Measurements from ENCODE around the gene NCMAP. TPM values are rescaled to one million over a fixed set of nuclear protein-coding genes. Genes with fewer than 3 reads are reported as not detected.
"Not testable (repeated sequence)": the region's sequence is repeated elsewhere in the genome, so short reads cannot be mapped to it uniquely, and the experiment has no call there.

Gene NCMAP
- polyA plus RNA-seq, 1 donor (not counting 4 experiments of a cell fraction or from before 2014, with no cell fraction given): 0.05 TPM

- DNase-seq (ENCODE audit: low read depth, low spot score) (no peak), FAIRE-seq (no peak)
- no peak overlapping the region for H3K4me2 ChIP-seq (ENCODE audit: control insufficient read depth, extremely low read depth, insufficient read depth, low read depth, low read length)
- H4K20me1 ChIP-seq (ENCODE audit: control insufficient read depth, extremely low read depth, insufficient read depth, low read length): no peaks in the 10 kb centered on the region
- dilution Hi-C loops (cut with MboI; ENCODE audit: extremely low pct_ligation_motif_present, low sequenced_read_pairs): no loop called here
- peaks cover 0 to 2% of the 10 kb centered on the region in 2 experiments for H3K36me3 ChIP-seq (ENCODE audit: control insufficient read depth in 2 of 2, extremely low read depth in 1 of 2, insufficient read depth in 2 of 2, low read length in 2 of 2)
- no peak overlapping the region for H3K27ac ChIP-seq (ENCODE audit: control insufficient read depth, insufficient read depth, low read length)
- H3K4me3 ChIP-seq (ENCODE audit: control insufficient read depth in 2 of 3, extremely low read depth in 1 of 3, insufficient read depth in 2 of 3, low read depth in 1 of 3, low read length in 3 of 3): no peak overlapping the region
- H3K4me1 ChIP-seq (ENCODE audit: control insufficient read depth, extremely low read depth, insufficient read depth, low read length): peaks cover 13% of the 10 kb centered on the region
- H2AFZ ChIP-seq (ENCODE audit: control insufficient read depth, low read length): no peak overlapping the region
- no peaks in the 10 kb centered on the region for H3K9me1 ChIP-seq (ENCODE audit: control insufficient read depth, extremely low read depth, insufficient read depth, low read length)
- no peak for TF ChIP-seq EZH2 (IDR thresholded peaks at IDR 0.05; ENCODE audit: low read length)
- TF ChIP-seq CTCF (optimal IDR thresholded peaks at IDR 0.05 in 1 of 3, IDR thresholded peaks at IDR 0.05 in 1 of 3, conservative IDR thresholded peaks at IDR 0.05 in 1 of 3; ENCODE audit: extremely low read depth in 1 of 3, insufficient read depth in 2 of 3, low read length in 3 of 3): no peak
- no peaks in the 10 kb centered on the region for H3K27me3 ChIP-seq (ENCODE audit: control insufficient read depth, extremely low read depth, insufficient read depth, low read length)
- H3K9me3 ChIP-seq (ENCODE audit: control insufficient read depth, low read depth, low read length): no peaks in the 10 kb centered on the region
- no peak overlapping the region for H3K9ac ChIP-seq (ENCODE audit: control insufficient read depth, extremely low read depth, insufficient read depth, low read length)
- peaks cover 4% of the 10 kb centered on the region for H3K79me2 ChIP-seq (ENCODE audit: control insufficient read depth, insufficient read depth, low read length)
These were observed 42.2 kb upstream of the NCMAP start for GRCh38 chr1:24513706-24514105.

GRCh38 chr1:24514946-24515345, 40.9 kb upstream of the NCMAP start:
- Histone ChIP-seq H3K9me3 (ENCODE audit: control insufficient read depth, low read depth, low read length) (no peaks in the 10 kb centered on the region), H3K79me2 (ENCODE audit: control insufficient read depth, insufficient read depth, low read length) (peaks cover 4% of the 10 kb centered on the region), H2AFZ (ENCODE audit: control insufficient read depth, low read length) (no peak overlapping the region), H3K4me1 (ENCODE audit: control insufficient read depth, extremely low read depth, insufficient read depth, low read length) (peaks cover 13% of the 10 kb centered on the region), H3K4me2 (ENCODE audit: control insufficient read depth, extremely low read depth, insufficient read depth, low read depth, low read length) (no peak overlapping the region), H3K9ac (ENCODE audit: control insufficient read depth, extremely low read depth, insufficient read depth, low read length) (no peak overlapping the region), H3K27ac (ENCODE audit: control insufficient read depth, insufficient read depth, low read length) (no peak overlapping the region), H3K4me3 (ENCODE audit: control insufficient read depth in 2 of 3, extremely low read depth in 1 of 3, insufficient read depth in 2 of 3, low read depth in 1 of 3, low read length in 3 of 3) (no peak overlapping the region), H3K9me1 (ENCODE audit: control insufficient read depth, extremely low read depth, insufficient read depth, low read length) (no peaks in the 10 kb centered on the region), H4K20me1 (ENCODE audit: control insufficient read depth, extremely low read depth, insufficient read depth, low read length) (no peaks in the 10 kb centered on the region), H3K27me3 (ENCODE audit: control insufficient read depth, extremely low read depth, insufficient read depth, low read length) (no peaks in the 10 kb centered on the region), H3K36me3 (ENCODE audit: control insufficient read depth in 2 of 2, extremely low read depth in 1 of 2, insufficient read depth in 2 of 2, low read length in 2 of 2) (peaks cover 0 to 2% of the 10 kb centered on the region in 2 experiments)
- dilution Hi-C loops (cut with MboI; ENCODE audit: extremely low pct_ligation_motif_present, low sequenced_read_pairs): no loop called here
- FAIRE-seq: no peak
- no peak for DNase-seq (ENCODE audit: low read depth, low spot score)
- TF ChIP-seq EZH2 (IDR thresholded peaks at IDR 0.05; ENCODE audit: low read length) (no peak), CTCF (optimal IDR thresholded peaks at IDR 0.05 in 1 of 3, IDR thresholded peaks at IDR 0.05 in 1 of 3, conservative IDR thresholded peaks at IDR 0.05 in 1 of 3; ENCODE audit: extremely low read depth in 1 of 3, insufficient read depth in 2 of 3, low read length in 3 of 3) (no peak)

GRCh38 chr1:24515671-24516209, 40.1 kb upstream of the NCMAP start:
- H3K4me2 ChIP-seq (ENCODE audit: control insufficient read depth, extremely low read depth, insufficient read depth, low read depth, low read length); H3K79me2 ChIP-seq (ENCODE audit: control insufficient read depth, insufficient read depth, low read length); H2AFZ ChIP-seq (ENCODE audit: control insufficient read depth, low read length); H3K9me1 ChIP-seq (ENCODE audit: control insufficient read depth, extremely low read depth, insufficient read depth, low read length); H3K36me3 ChIP-seq (ENCODE audit: control insufficient read depth in 2 of 2, extremely low read depth in 1 of 2, insufficient read depth in 2 of 2, low read length in 2 of 2); H3K9ac ChIP-seq (ENCODE audit: control insufficient read depth, extremely low read depth, insufficient read depth, low read length); dilution Hi-C loops (cut with MboI; ENCODE audit: extremely low pct_ligation_motif_present, low sequenced_read_pairs); H3K27me3 ChIP-seq (ENCODE audit: control insufficient read depth, extremely low read depth, insufficient read depth, low read length); H4K20me1 ChIP-seq (ENCODE audit: control insufficient read depth, extremely low read depth, insufficient read depth, low read length); H3K4me3 ChIP-seq (ENCODE audit: control insufficient read depth in 2 of 3, extremely low read depth in 1 of 3, insufficient read depth in 2 of 3, low read depth in 1 of 3, low read length in 3 of 3); H3K9me3 ChIP-seq (ENCODE audit: control insufficient read depth, low read depth, low read length): not testable (repeated sequence)
- DNase-seq (ENCODE audit: low read depth, low spot score): peak; percentile 68
- peak overlapping the region; percentile 1 for H3K27ac ChIP-seq (ENCODE audit: control insufficient read depth, insufficient read depth, low read length)
- peaks cover 13% of the 10 kb centered on the region for H3K4me1 ChIP-seq (ENCODE audit: control insufficient read depth, extremely low read depth, insufficient read depth, low read length)
- peak; percentile 98 for FAIRE-seq

All from keratinocyte (primary cell).